ENCODE measurements around the gene AFAP1L2. TPM values are rescaled to one million over a fixed set of nuclear protein-coding genes. Genes with fewer than 3 reads are reported as not detected.

The AFAP1L2 gene
- total RNA-seq, 2 experiments from 2014 or later: 2.3 to 8.6 TPM

GRCh38 chr10:114359041-114359952 is 45.0 kb downstream of the AFAP1L2 start:
- intact Hi-C loops (cut with micrococcal nuclease; ENCODE audit: unreplicated experiment): no loop called here
- no peak for TF ChIP-seq CTCF (conservative IDR thresholded peaks at IDR 0.05; ENCODE audit: low read length)
- TF ChIP-seq EZH2phosphoT487 (IDR thresholded peaks at IDR 0.05; ENCODE audit: borderline replicate concordance, low read depth, low read length): no peak
- POLR2A ChIA-PET: no interaction called here
- Histone ChIP-seq H3K36me3 (ENCODE audit: insufficient read depth, low read length) (no peaks in the 10 kb centered on the region), H3K4me2 (ENCODE audit: low read length) (no peak overlapping the region), H4K20me1 (ENCODE audit: insufficient read depth, low read length) (no peaks in the 10 kb centered on the region), H2AFZ (ENCODE audit: low read length) (no peak overlapping the region), H3K4me3 (ENCODE audit: low read depth, low read length, poor library complexity, severe bottlenecking) (no peak overlapping the region), H3K9me2 (ENCODE audit: insufficient read depth, low read length) (no peaks in the 10 kb centered on the region), H3K9me3 (ENCODE audit: low read length) (no peaks in the 10 kb centered on the region), H3K79me2 (ENCODE audit: insufficient read depth, low read depth, low read length) (no peaks in the 10 kb centered on the region), H3K4me1 (ENCODE audit: insufficient read depth, low read length, poor library complexity, severe bottlenecking) (no peaks in the 10 kb centered on the region), H3K27ac (ENCODE audit: low read depth, low read length, poor library complexity, severe bottlenecking) (no peak overlapping the region)
- BruUV-seq (replicated peaks): no TSS peak
- no peak for DNase-seq (ENCODE audit: low spot score)
- CTCF ChIA-PET (ENCODE audit: unreplicated experiment): no interaction called here

GRCh38 chr10:114357515-114357996 is 46.7 kb downstream of the AFAP1L2 start:
- TF ChIP-seq EZH2phosphoT487 (IDR thresholded peaks at IDR 0.05; ENCODE audit: borderline replicate concordance, low read depth, low read length) (no peak), CTCF (conservative IDR thresholded peaks at IDR 0.05; ENCODE audit: low read length) (no peak)
- Histone ChIP-seq H2AFZ (ENCODE audit: low read length) (no peak overlapping the region), H3K4me2 (ENCODE audit: low read length) (no peak overlapping the region), H3K36me3 (ENCODE audit: insufficient read depth, low read length) (no peaks in the 10 kb centered on the region), H4K20me1 (ENCODE audit: insufficient read depth, low read length) (no peaks in the 10 kb centered on the region), H3K9me2 (ENCODE audit: insufficient read depth, low read length) (no peaks in the 10 kb centered on the region), H3K4me1 (ENCODE audit: insufficient read depth, low read length, poor library complexity, severe bottlenecking) (no peaks in the 10 kb centered on the region), H3K9me3 (ENCODE audit: low read length) (no peaks in the 10 kb centered on the region), H3K79me2 (ENCODE audit: insufficient read depth, low read depth, low read length) (no peaks in the 10 kb centered on the region), H3K27ac (ENCODE audit: low read depth, low read length, poor library complexity, severe bottlenecking) (no peak overlapping the region), H3K4me3 (ENCODE audit: low read depth, low read length, poor library complexity, severe bottlenecking) (no peak overlapping the region)
- CTCF ChIA-PET (ENCODE audit: unreplicated experiment): no interaction called here
- DNase-seq (ENCODE audit: low spot score): no peak
- POLR2A ChIA-PET: no interaction called here
- intact Hi-C loops (cut with micrococcal nuclease; ENCODE audit: unreplicated experiment): no loop called here
- BruUV-seq (replicated peaks): no TSS peak
